CD14-positive monocyte (primary cell): ENCODE measurements around the gene PYGO2. TPM values are rescaled to one million over a fixed set of nuclear protein-coding genes. Genes with fewer than 3 reads are reported as not detected.
A peak's percentile ranks its signal among the peaks of the same experiment; 100 is the strongest.

Source experiments
- DNase-seq, 3 donors: peaks; one replicate each; pipeline ENCODE4 v3.0.0-alpha.2; 2011 to 2022
- H2AFZ ChIP-seq: 2 replicates; pipeline ENCODE4 v1.6.0; 2012; ENCODE audit warnings: mild to moderate bottlenecking, low read depth, low read length, inconsistent platforms; ENCODE audit not compliant: insufficient read depth, poor library complexity, severe bottlenecking
- H3K27ac ChIP-seq, 2 donors: 1 replicate in 1 of 2; 2 replicates in 1 of 2; pipeline ENCODE4 v1.5.1; 2012 to 2013; ENCODE audit warnings: low read length in 2 of 2, control low read depth in 1 of 2, inconsistent platforms in 1 of 2, low read depth in 1 of 2, mild to moderate bottlenecking in 1 of 2
- H3K27me3 ChIP-seq, 2 donors: one replicate each; pipeline versions ENCODE4 v1.6.0 to v1.6.1; 2011 to 2013; ENCODE audit warnings: low read length in 2 of 2; ENCODE audit not compliant: control insufficient read depth in 2 of 2, insufficient read depth in 2 of 2
- H3K36me3 ChIP-seq, 2 donors: replicated peaks in 1 of 2; 1 replicate in 1 of 2; 2 replicates in 1 of 2; pipeline versions ENCODE4 v1.5.1 to v1.6.1; 2012 to 2013; ENCODE audit warnings: low read length in 2 of 2, control low read depth in 1 of 2, inconsistent platforms in 1 of 2, mild to moderate bottlenecking in 1 of 2; ENCODE audit not compliant: insufficient read depth in 2 of 2, control insufficient read depth in 1 of 2
- H3K4me1 ChIP-seq, 2 donors: 1 replicate in 1 of 2; 2 replicates in 1 of 2; pipeline versions ENCODE4 v1.5.1 to v1.6.1; 2012 to 2013; ENCODE audit warnings: low read length in 2 of 2, control low read depth in 1 of 2, inconsistent platforms in 1 of 2, mild to moderate bottlenecking in 1 of 2, moderate library complexity in 1 of 2; ENCODE audit not compliant: insufficient read depth in 2 of 2, control insufficient read depth in 1 of 2
- H3K4me2 ChIP-seq: replicated peaks from 2 replicates; pipeline ENCODE3; 2012; ENCODE audit warnings: low read length, moderate library complexity, mild to moderate bottlenecking; ENCODE audit not compliant: poor library complexity, severe bottlenecking; ENCODE audit errors: extremely low read depth
- H3K4me3 ChIP-seq, 3 experiments: fragments of 200-600 bp in 1 of 3; sonication (generic) in 1 of 3; replicated peaks in 1 of 3; 1 replicate in 2 of 3; 2 replicates in 1 of 3; pipeline ENCODE4 v1.5.1; 2011 to 2013; ENCODE audit warnings: low read length in 3 of 3, mild to moderate bottlenecking in 3 of 3, control low read depth in 2 of 3, low read depth in 2 of 3, inconsistent platforms in 1 of 3, moderate library complexity in 1 of 3
- H3K79me2 ChIP-seq: 2 replicates; pipeline ENCODE4 v1.6.0; 2012; ENCODE audit warnings: mild to moderate bottlenecking, control low read depth, inconsistent platforms, low read length, moderate library complexity; ENCODE audit not compliant: insufficient read depth
- H3K9ac ChIP-seq: 2 replicates; pipeline ENCODE4 v1.6.0; 2017; ENCODE audit warnings: low read length, mild to moderate bottlenecking; ENCODE audit not compliant: insufficient read depth, poor library complexity, severe bottlenecking
- H3K9me3 ChIP-seq, 2 donors: replicated peaks in 1 of 2; 1 replicate in 1 of 2; 2 replicates in 1 of 2; pipeline versions ENCODE4 v1.5.1 to v1.6.1; 2012 to 2013; ENCODE audit warnings: low read length in 2 of 2, control low read depth in 1 of 2; ENCODE audit not compliant: control insufficient read depth in 1 of 2, insufficient read depth in 1 of 2
- H4K20me1 ChIP-seq: 2 replicates; pipeline ENCODE4 v1.6.0; 2012; ENCODE audit warnings: mild to moderate bottlenecking, low read length, control low read depth, moderate library complexity; ENCODE audit not compliant: insufficient read depth
- H3K27ac Mint-ChIP-seq, 7 donors: one replicate each; pipeline ENCODE4 v1.8.0; 2020; ENCODE audit warnings: mild to moderate bottlenecking in 7 of 7, mixed read lengths in 7 of 7, moderate library complexity in 6 of 7, inconsistent platforms in 2 of 7
- H3K27me3 Mint-ChIP-seq, 3 donors: one replicate each; pipeline ENCODE4 v1.8.0; 2021 to 2022; ENCODE audit warnings: low read depth in 3 of 3, mild to moderate bottlenecking in 3 of 3, mixed read lengths in 3 of 3, moderate library complexity in 3 of 3, inconsistent platforms in 1 of 3
- H3K36me3 Mint-ChIP-seq, 2 donors: one replicate each; pipeline ENCODE4 v1.8.0; 2020; ENCODE audit warnings: mixed read lengths in 2 of 2, inconsistent platforms in 1 of 2, mild to moderate bottlenecking in 1 of 2
- H3K4me1 Mint-ChIP-seq: one replicate; pipeline ENCODE4 v1.8.0; 2020; ENCODE audit warnings: mild to moderate bottlenecking, mixed read lengths
- H3K4me3 Mint-ChIP-seq, 2 donors: one replicate each; pipeline ENCODE4 v1.8.0; 2020; ENCODE audit warnings: mild to moderate bottlenecking in 2 of 2, mixed read lengths in 2 of 2, moderate library complexity in 1 of 2
- H3K9me3 Mint-ChIP-seq, 7 donors: one replicate each; pipeline ENCODE4 v1.8.0; 2020 to 2022; ENCODE audit warnings: mixed read lengths in 7 of 7, mild to moderate bottlenecking in 6 of 7, moderate library complexity in 6 of 7, inconsistent platforms in 2 of 7
- CTCF ChIP-seq: fragments of 200-600 bp; IDR thresholded peaks from one replicate; pipeline ENCODE4 v1.8.0; 2022; ENCODE audit warnings: antibody characterized with exemption, mild to moderate bottlenecking
- WGBS: methylation state at CpG from one replicate; pipeline ENCODE4 v1.1.5; 2013; ENCODE audit warnings: missing lambda C conversion rate; ENCODE audit not compliant: insufficient coverage; 5-methylcytosine and 5-hydroxymethylcytosine counted together
- intact Hi-C, 2 donors: fragments of 100-400 bp; cut with micrococcal nuclease; formaldehyde crosslinking; loops; one replicate each; pipeline versions ENCODE4 v1.15.0 to v1.15.1; 2023
- polyA plus RNA-seq, 3 donors: library from polyadenylated mRNA; depleted of rRNA in 1 of 3; unstranded in 2 of 3; stranded (reverse) in 1 of 3; fragments of 300-500 nt in 2 of 3; fragments of >200 nt in 1 of 3; fragmentation: Illumina TruSeq in 2 of 3; gene quantifications; 1 replicate in 2 of 3; 2 replicates in 1 of 3; pipeline ENCODE4 v1.2.3, GENCODE V29; 2012 to 2021

PYGO2 gene
- polyA plus RNA-seq, 3 donors, result 8.2 to 12.5 (median 12.0) TPM

DNA sequence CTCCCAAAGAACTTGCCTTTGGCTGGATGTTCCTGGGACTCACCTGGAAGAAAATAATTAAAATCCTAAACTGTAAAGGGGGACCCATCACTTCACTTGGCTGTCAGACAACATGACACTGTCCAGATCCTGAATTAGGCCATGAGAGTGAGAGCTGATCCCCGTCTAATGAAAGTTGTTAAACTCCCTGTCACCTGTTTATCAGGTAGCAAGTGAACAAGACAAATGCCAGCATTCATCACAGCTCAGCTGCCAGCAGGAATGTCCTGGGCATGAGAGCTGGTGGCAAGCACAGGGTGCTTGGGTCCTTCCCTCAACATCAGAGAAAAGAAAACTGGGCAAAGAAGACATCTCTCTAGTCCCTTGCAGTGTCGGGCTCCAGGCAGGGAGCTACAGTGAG is 48.8 kb downstream of the PYGO2 start:
- no peaks in the 10 kb centered on the region for H3K27me3 ChIP-seq
- H3K79me2 ChIP-seq, result no peaks in the 10 kb centered on the region
- 88% methylated on average over 1 of the region's 2 CpGs for WGBS
- no peak overlapping the region for H3K4me3 Mint-ChIP-seq
- peaks cover 0 to 8% of the 10 kb centered on the region in 2 donors for H3K9me3 ChIP-seq
- peaks cover 10 to 16% (median 12%) of the 10 kb centered on the region in 7 donors for H3K9me3 Mint-ChIP-seq
- no peaks in the 10 kb centered on the region for H3K4me1 Mint-ChIP-seq
- no peaks in the 10 kb centered on the region for H3K4me1 ChIP-seq
- intact Hi-C loops, result no loop called here
- H3K27me3 Mint-ChIP-seq, result peaks cover 1 to 4% (median 2%) of the 10 kb centered on the region in 3 donors
- H3K9ac ChIP-seq, result no peak overlapping the region
- H2AFZ ChIP-seq, result no peak overlapping the region
- no peak overlapping the region for H3K27ac ChIP-seq
- no peaks in the 10 kb centered on the region for H4K20me1 ChIP-seq
- no peak for TF ChIP-seq CTCF
- peak overlapping the region in 1 of 7 donors; percentile 16 for H3K27ac Mint-ChIP-seq
- H3K4me3 ChIP-seq, result no peak overlapping the region
- no peak overlapping the region for H3K4me2 ChIP-seq
- DNase-seq, result no peak
- H3K36me3 ChIP-seq, result peaks cover 0 to 8% of the 10 kb centered on the region in 2 donors
- H3K36me3 Mint-ChIP-seq, result peaks cover 19 to 24% of the 10 kb centered on the region in 2 donors

DNA sequence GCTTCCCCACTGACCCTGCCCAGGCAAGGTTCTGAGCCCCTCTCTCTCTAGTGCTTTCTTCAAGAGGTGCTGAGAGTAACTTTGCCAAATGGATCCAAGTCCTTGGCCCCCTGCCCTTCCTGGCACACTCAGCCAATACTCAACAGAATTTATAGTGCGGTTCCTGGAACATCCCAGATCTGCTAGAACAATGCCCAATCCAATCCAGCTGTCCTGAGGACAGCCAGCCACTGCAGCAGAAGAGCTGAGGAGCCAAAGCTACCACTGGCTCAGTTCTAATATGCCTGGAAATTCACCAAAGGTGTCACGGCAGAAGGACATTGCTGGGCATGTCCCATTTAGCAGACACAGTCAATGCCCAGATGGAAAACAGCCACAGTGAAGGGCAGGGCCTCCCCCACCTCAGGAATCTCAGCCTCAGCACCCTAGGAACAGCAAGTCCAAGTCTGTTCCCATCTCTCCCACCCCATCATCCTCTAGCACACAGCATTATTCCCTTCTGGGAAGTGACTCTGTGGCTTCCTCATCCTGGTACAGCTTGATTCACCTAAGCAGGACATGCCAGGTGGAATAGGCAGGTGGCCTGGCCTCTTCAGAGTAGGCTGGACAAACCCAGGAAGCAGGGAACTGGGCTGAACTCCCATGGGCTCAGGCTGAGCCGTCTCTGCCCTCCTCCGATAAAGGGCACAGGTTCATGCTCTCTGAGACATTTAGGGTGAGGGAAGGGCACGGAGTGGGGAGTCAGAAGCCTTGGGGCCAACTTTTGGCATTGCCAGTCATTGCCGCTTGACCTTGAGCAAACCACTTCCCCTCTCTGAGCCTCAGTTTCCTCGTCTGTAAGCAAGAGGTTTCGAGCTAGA is 49.7 kb downstream of the PYGO2 start:
- Histone ChIP-seq H4K20me1 (no peaks in the 10 kb centered on the region), H2AFZ (no peak overlapping the region), H3K4me3 (no peak overlapping the region), H3K9ac (no peak overlapping the region), H3K27me3 (no peaks in the 10 kb centered on the region), H3K36me3 (peaks cover 0 to 7% of the 10 kb centered on the region in 2 donors), H3K79me2 (no peaks in the 10 kb centered on the region), H3K4me1 (no peaks in the 10 kb centered on the region), H3K9me3 (peaks cover 0 to 8% of the 10 kb centered on the region in 2 donors), H3K4me2 (no peak overlapping the region), H3K27ac (no peak overlapping the region)
- TF ChIP-seq CTCF, result no peak
- Mint-ChIP-seq H3K4me1 (no peaks in the 10 kb centered on the region), H3K9me3 (peaks cover 10 to 16% (median 12%) of the 10 kb centered on the region in 7 donors), H3K27ac (no peak overlapping the region), H3K27me3 (peaks cover 2 to 4% (median 2%) of the 10 kb centered on the region in 3 donors), H3K4me3 (no peak overlapping the region), H3K36me3 (peaks cover 15 to 17% of the 10 kb centered on the region in 2 donors)
- intact Hi-C loops, result no loop called here
- DNase-seq, result no peak
- WGBS, result 96% methylated on average over 4 of the region's 8 CpGs
